Frontal cortex (tissue), 4 donors: ENCODE results near the gene OR6Y1. TPM values are rescaled to one million over a fixed set of nuclear protein-coding genes. Genes with fewer than 3 reads are reported as not detected.
A peak's percentile ranks its signal among the peaks of the same experiment; 100 is the strongest.

ENCODE experiments used
- DNase-seq, 2 donors: peaks; one replicate each; pipeline ENCODE4 v3.0.0; 2012; ENCODE audit warnings: low spot score in 2 of 2
- FAIRE-seq: peaks from 2 replicates; lab custom pipeline; 2012; peaks lifted over from hg19 to GRCh38; lab: Jason Lieb, UNC
- total RNA-seq: library from RNA; depleted of rRNA; stranded (reverse); fragments of >200 nt; gene quantifications from one replicate; pipeline ENCODE4 v1.2.3, GENCODE V29; 2014
- donor health status: control.
- donor health status: control.
- donor health status: control.

OR6Y1 gene
- not detected for total RNA-seq

- FAIRE-seq = no peak
- no peak for DNase-seq
These were observed at the start of gene OR6Y1 for GRCh38 chr1:158554352-158554751. TSS of gene OR6Y1 (minus strand) at chr1:158554405. CDS start at chr1:158548105, 6,300 bp downstream.

GRCh38 chr1:158600735-158601134 is 46.5 kb upstream of the OR6Y1 start:
- DNase-seq = no peak
- no peak for FAIRE-seq

- DNase-seq = no peak
- FAIRE-seq = no peak
These were observed 32.7 kb upstream of the OR6Y1 start for GRCh38 chr1:158586942-158587341.

GRCh38 chr1:158583962-158584361 is 29.8 kb upstream of the OR6Y1 start:
- DNase-seq = no peak
- no peak for FAIRE-seq

- no peak for FAIRE-seq
- DNase-seq = no peak
These were observed 25.5 kb upstream of the OR6Y1 start, which contains the start of gene OR10X1 for GRCh38 chr1:158579733-158580132. TSS of gene OR10X1 (minus strand) at chr1:158579899. CDS start at chr1:158579899, 0 bp downstream.

- DNase-seq = no peak
- no peak for FAIRE-seq
These were observed 23.4 kb upstream of the OR6Y1 start for GRCh38 chr1:158577561-158577960.

GRCh38 chr1:158572226-158572625 is 18.0 kb upstream of the OR6Y1 start:
- DNase-seq = no peak
- FAIRE-seq = no peak

GRCh38 chr1:158570480-158570879 is 16.3 kb upstream of the OR6Y1 start, which contains the start of gene OR6P1:
TSS of gene OR6P1 (minus strand) at chr1:158570580. CDS start at chr1:158563604, 6,976 bp downstream.
- no peak for FAIRE-seq
- no peak for DNase-seq

GRCh38 chr1:158564608-158565007 is 10.4 kb upstream of the OR6Y1 start:
- no peak for DNase-seq
- FAIRE-seq = no peak

- FAIRE-seq (no peak), DNase-seq (no peak)
These were observed 9.6 kb upstream of the OR6Y1 start for GRCh38 chr1:158563853-158564252.

- no peak for DNase-seq
- no peak for FAIRE-seq
These were observed 5.5 kb upstream of the OR6Y1 start for GRCh38 chr1:158559696-158560095.

GRCh38 chr1:158552296-158552695 is 1.9 kb downstream of the OR6Y1 start:
- FAIRE-seq = no peak
- DNase-seq = no peak

- FAIRE-seq = no peak
- DNase-seq = no peak
These were observed 6.7 kb downstream of the OR6Y1 start for GRCh38 chr1:158547533-158547932.

- no peak for DNase-seq
- FAIRE-seq = no peak
These were observed 16.6 kb downstream of the OR6Y1 start for GRCh38 chr1:158537609-158538008.

GRCh38 chr1:158534496-158534895 is 19.7 kb downstream of the OR6Y1 start:
- FAIRE-seq (no peak), DNase-seq (no peak)

GRCh38 chr1:158527190-158527815 is 26.9 kb downstream of the OR6Y1 start:
- FAIRE-seq (no peak), DNase-seq (no peak)

GRCh38 chr1:158521666-158522058 is 32.5 kb downstream of the OR6Y1 start:
- FAIRE-seq (no peak), DNase-seq (no peak)

- FAIRE-seq (no peak), DNase-seq (no peak)
These were observed 33.1 kb downstream of the OR6Y1 start for GRCh38 chr1:158520955-158521665.

GRCh38 chr1:158520021-158520420 is 34.2 kb downstream of the OR6Y1 start:
- FAIRE-seq (no peak), DNase-seq (no peak)

- DNase-seq = no peak
- FAIRE-seq = peak; percentile 81
These were observed 37.2 kb downstream of the OR6Y1 start for GRCh38 chr1:158516966-158517365.

- DNase-seq = no peak
- FAIRE-seq = no peak
These were observed 44.6 kb downstream of the OR6Y1 start for GRCh38 chr1:158509471-158510156.
